ENCODE measurements around the gene NEK7.

Gene NEK7

GRCh38 chr1:198340139-198340538 lies 183.3 kb downstream of the NEK7 start:
- no peak for TF ChIP-seq CTCF (IDR thresholded peaks at IDR 0.05; ENCODE audit: insufficient read depth, low read depth, low read length, missing control alignments)
- DNase-seq (ENCODE audit: low read depth) = no peak
- H3K4me3 ChIP-seq (ENCODE audit: low read depth, low read length) = no peak overlapping the region

GRCh38 chr1:198346178-198346577 lies 189.4 kb downstream of the NEK7 start:
- no peak for DNase-seq (ENCODE audit: low read depth)
- TF ChIP-seq CTCF (IDR thresholded peaks at IDR 0.05; ENCODE audit: insufficient read depth, low read depth, low read length, missing control alignments) = no peak
- no peak overlapping the region for H3K4me3 ChIP-seq (ENCODE audit: low read depth, low read length)

GRCh38 chr1:198350456-198350855 lies 193.7 kb downstream of the NEK7 start:
- no peak overlapping the region for H3K4me3 ChIP-seq (ENCODE audit: low read depth, low read length)
- no peak for TF ChIP-seq CTCF (IDR thresholded peaks at IDR 0.05; ENCODE audit: insufficient read depth, low read depth, low read length, missing control alignments)
- DNase-seq (ENCODE audit: low read depth) = no peak

GRCh38 chr1:198352975-198353695 lies 196.3 kb downstream of the NEK7 start:
- H3K4me3 ChIP-seq (ENCODE audit: low read depth, low read length) = no peak overlapping the region
- peak; percentile 68 for DNase-seq (ENCODE audit: low read depth)

GRCh38 chr1:198357937-198358336 lies 201.1 kb downstream of the NEK7 start:
- no peak overlapping the region for H3K4me3 ChIP-seq (ENCODE audit: low read depth, low read length)
- no peak for TF ChIP-seq CTCF (IDR thresholded peaks at IDR 0.05; ENCODE audit: insufficient read depth, low read depth, low read length, missing control alignments)
- DNase-seq (ENCODE audit: low read depth) = no peak

More at GRCh38 chr1:198352975-198353695, 196.3 kb downstream of the NEK7 start:
- no peak for TF ChIP-seq CTCF (IDR thresholded peaks at IDR 0.05; ENCODE audit: insufficient read depth, low read depth, low read length, missing control alignments)

- H3K4me3 ChIP-seq (ENCODE audit: low read depth, low read length) = no peak overlapping the region
- TF ChIP-seq CTCF (IDR thresholded peaks at IDR 0.05; ENCODE audit: insufficient read depth, low read depth, low read length, missing control alignments) = peak; percentile 40
- DNase-seq (ENCODE audit: low read depth) = peak; percentile 25
Observed at GRCh38 chr1:198359024-198359653, 202.3 kb downstream of the NEK7 start.

All from GM12865 (cell line).